ENCODE data around the gene LRRC25. TPM values are rescaled to one million over a fixed set of nuclear protein-coding genes. Genes with fewer than 3 reads are reported as not detected.

Gene LRRC25
- total RNA-seq, 1 donor from 2014 or later, result 0.08 TPM

DNA sequence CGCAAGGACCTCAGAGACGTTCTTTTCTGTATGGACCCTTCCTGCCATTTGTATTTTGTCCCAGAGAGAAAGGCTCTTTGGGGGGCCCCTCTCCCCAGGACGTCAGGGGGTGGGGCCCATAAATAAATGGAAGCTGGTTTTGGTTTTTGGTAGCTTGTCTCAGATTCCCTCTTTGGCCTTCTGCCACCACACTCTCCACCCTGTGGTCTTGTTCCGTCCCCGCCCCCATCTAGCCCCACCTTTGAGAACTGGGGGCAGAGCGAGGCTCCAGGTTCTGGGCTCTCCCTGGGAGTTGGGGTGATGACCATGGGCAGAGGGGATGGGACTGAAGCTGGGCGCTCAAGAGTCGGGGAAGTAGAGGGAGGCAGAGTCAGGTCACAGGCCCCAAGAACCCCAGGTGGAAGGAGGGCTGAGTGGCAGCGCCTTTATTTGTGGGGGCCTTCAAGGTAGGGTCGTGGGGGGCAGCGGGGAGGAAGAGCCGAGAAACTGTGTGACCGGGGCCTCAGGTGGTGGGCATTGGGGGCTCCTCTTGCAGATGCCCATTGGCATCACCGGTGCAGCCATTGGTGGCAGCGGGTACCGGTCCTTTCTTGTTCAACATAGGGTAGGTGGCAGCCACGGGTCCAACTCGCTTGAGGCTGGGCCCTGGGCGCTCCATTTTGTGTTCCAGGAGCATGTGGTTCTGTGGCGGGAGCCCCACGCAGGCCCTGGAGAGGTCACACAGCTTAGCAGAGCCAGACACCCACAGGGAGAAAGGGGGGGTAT is 37.2 kb upstream of the LRRC25 start:
- no peaks in the 10 kb centered on the region for H3K27me3 ChIP-seq (ENCODE audit: control insufficient read depth, insufficient read depth, low read length)
- no peak for DNase-seq (ENCODE audit: low read depth)
- peaks cover 1% of the 10 kb centered on the region for H3K36me3 ChIP-seq (ENCODE audit: control insufficient read depth, insufficient read depth, low read length)
- H3K4me3 ChIP-seq (ENCODE audit: low read depth, low read length), result no peak overlapping the region
- TF ChIP-seq, protein P1, sequence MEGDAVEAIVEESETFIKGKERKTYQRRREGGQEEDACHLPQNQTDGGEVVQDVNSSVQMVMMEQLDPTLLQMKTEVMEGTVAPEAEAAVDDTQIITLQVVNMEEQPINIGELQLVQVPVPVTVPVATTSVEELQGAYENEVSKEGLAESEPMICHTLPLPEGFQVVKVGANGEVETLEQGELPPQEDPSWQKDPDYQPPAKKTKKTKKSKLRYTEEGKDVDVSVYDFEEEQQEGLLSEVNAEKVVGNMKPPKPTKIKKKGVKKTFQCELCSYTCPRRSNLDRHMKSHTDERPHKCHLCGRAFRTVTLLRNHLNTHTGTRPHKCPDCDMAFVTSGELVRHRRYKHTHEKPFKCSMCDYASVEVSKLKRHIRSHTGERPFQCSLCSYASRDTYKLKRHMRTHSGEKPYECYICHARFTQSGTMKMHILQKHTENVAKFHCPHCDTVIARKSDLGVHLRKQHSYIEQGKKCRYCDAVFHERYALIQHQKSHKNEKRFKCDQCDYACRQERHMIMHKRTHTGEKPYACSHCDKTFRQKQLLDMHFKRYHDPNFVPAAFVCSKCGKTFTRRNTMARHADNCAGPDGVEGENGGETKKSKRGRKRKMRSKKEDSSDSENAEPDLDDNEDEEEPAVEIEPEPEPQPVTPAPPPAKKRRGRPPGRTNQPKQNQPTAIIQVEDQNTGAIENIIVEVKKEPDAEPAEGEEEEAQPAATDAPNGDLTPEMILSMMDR (IDR thresholded peaks at IDR 0.05; ENCODE audit: insufficient read depth, low read length, poor library complexity, severe bottlenecking), result no peak

DNA sequence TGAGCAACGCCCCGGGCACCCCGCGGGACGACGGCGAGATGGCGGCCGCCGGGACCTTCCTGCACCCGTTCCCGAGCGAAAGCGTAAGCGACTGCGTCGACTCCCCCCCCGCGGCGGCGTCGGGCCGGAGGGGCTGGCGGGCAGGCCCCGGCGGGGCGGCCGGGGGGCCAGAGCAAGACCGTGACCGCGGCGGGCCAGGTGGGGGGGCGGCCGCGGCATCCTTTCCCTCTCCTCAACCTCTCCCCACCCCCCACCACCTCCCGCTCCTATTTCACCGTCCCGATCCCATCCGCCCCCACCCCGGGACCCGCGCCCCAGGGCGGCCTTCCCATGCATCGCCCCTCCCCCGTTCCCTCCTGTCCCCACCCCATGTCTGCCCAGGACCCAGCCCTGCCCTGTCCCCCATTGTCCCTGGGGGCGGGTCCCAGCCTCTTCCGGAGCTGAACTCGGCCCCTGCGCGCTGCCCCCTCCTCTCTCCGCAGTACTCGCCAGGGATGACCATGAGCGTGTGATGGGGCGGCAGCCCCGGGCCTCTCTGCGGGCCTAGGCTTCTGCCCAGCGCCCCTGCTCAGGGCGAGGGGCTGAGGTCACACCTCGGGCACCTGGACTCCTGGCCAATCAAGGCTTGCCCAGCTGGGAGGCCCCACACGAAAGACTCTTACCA is 36.4 kb upstream of the LRRC25 start:
- Histone ChIP-seq H3K4me3 (ENCODE audit: low read depth, low read length) (peak overlapping the region; percentile 39), H3K36me3 (ENCODE audit: control insufficient read depth, insufficient read depth, low read length) (peaks cover 1% of the 10 kb centered on the region), H3K27me3 (ENCODE audit: control insufficient read depth, insufficient read depth, low read length) (no peaks in the 10 kb centered on the region)
- TF ChIP-seq, protein P1 (IDR thresholded peaks at IDR 0.05; ENCODE audit: insufficient read depth, low read length, poor library complexity, severe bottlenecking), result no peak
- DNase-seq (ENCODE audit: low read depth), result no peak

DNA sequence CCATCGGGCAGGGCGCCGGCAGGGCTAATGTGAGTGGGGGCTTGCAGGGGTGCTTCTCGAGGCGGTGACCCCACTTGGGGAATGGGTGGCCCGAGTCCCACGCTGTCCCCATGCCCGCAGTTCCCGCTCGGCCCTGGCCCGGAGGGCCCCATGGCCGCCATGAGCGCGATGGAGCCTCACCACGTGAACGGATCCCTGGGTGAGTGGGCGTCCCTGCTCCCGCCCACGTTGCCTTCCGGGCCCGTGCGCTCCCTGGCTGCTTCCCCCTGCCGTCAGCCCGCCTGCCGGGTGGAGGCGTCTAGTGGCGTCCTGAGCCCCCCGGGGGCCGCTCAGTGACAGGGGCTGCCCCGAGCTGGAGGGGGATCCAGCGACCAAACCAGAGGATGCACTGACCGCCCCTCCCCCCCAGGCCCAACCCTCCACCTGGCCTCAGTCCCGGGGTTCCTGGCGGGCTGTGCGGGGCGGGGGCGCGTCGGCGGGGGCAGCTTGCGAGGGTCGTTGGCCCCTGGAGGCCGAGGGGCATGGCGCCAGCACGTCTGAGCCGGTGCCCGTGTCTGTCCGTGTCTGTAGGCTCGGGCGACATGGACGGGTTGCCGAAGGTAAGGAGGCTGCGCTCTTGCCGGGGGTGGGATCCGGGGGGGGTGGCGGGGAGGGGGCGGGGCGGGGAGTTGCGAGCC is 35.7 kb upstream of the LRRC25 start:
- no peaks in the 10 kb centered on the region for H3K27me3 ChIP-seq (ENCODE audit: control insufficient read depth, insufficient read depth, low read length)
- peak overlapping the region; percentile 39 for H3K4me3 ChIP-seq (ENCODE audit: low read depth, low read length)
- peaks cover 1% of the 10 kb centered on the region for H3K36me3 ChIP-seq (ENCODE audit: control insufficient read depth, insufficient read depth, low read length)
- TF ChIP-seq, protein P1 (IDR thresholded peaks at IDR 0.05; ENCODE audit: insufficient read depth, low read length, poor library complexity, severe bottlenecking), result no peak
- DNase-seq (ENCODE audit: low read depth), result no peak

DNA sequence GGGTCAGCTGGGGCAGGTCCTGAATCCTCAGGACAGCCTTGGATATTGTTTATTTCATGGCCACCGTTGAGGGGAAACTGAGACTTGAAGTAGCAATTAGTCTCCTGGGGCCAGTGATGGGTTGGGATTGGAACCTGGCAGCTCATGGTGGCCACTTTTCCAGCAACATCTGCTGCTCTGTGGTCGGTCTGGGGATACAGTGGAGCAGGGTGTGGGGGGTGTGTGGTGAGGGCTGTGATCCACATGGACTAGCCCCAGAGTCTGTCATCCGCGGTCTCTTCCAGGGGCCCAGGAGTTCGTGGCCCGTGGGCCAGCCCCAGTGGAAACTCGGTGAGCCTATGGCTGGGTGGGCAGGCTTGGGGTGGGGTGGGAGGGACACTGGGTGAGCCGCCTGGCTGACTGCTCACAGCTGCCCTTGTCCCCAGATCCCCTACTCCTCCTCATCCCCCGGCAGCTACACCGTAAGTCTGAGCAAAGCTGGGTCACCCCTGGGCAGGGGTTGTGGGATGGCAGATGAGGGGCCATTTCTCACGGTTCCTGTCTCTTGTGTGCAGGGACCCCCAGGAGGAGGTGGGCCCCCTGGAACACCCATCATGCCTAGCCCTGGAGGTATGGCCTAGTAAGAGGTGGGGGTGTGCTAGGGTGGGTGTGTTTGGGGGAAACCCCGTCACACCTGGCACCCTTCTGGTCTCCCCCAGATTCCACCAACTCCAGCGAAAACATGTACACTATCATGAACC is 35.0 kb upstream of the LRRC25 start:
- Histone ChIP-seq H3K27me3 (ENCODE audit: control insufficient read depth, insufficient read depth, low read length) (no peaks in the 10 kb centered on the region), H3K36me3 (ENCODE audit: control insufficient read depth, insufficient read depth, low read length) (peaks cover 3% of the 10 kb centered on the region), H3K4me3 (ENCODE audit: low read depth, low read length) (peak overlapping the region; percentile 39)
- TF ChIP-seq, protein P1 (IDR thresholded peaks at IDR 0.05; ENCODE audit: insufficient read depth, low read length, poor library complexity, severe bottlenecking), result no peak
- DNase-seq (ENCODE audit: low read depth), result no peak

DNA sequence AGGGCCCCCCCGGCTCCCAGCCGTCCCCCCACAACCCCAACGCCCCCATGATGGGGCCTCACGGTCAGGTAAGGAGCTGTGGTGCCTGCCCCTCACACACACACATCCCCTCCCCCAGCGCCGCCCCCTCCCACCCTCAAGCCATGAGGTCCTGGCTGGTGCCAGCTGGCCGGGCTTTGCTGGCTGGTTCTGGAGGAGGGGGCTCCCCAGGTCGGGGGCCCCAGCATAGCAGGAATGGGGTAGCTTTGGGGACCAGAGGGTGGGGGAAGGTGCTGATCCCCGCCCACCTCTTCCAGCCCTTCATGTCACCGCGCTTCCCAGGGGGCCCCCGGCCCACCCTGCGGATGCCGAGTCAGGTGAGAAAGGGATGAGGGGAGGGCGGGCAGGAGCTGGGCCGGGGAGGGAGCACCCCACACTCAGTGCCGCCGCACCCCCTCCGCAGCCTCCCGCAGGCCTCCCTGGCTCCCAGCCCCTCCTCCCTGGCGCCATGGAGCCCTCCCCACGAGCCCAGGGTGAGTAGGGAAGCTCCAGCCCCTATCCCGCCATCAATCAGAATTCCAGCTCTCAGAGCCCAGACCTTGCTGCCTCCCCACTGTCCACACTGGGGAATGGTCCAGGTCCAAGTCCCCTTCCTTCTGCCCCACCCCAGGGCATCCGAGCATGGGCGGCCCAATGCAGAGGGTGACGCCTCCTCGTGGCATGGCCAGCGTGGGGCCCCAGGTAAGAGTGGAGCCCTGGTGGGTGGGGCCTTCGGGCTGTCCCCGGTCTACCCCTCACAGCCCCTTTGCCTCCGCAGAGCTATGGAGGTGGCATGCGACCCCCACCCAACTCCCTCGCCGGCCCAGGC is 34.2 kb upstream of the LRRC25 start:
- H3K27me3 ChIP-seq (ENCODE audit: control insufficient read depth, insufficient read depth, low read length), result no peaks in the 10 kb centered on the region
- DNase-seq (ENCODE audit: low read depth), result no peak
- peaks cover 3% of the 10 kb centered on the region for H3K36me3 ChIP-seq (ENCODE audit: control insufficient read depth, insufficient read depth, low read length)
- no peak overlapping the region for H3K4me3 ChIP-seq (ENCODE audit: low read depth, low read length)
- TF ChIP-seq, protein P1 (IDR thresholded peaks at IDR 0.05; ENCODE audit: insufficient read depth, low read length, poor library complexity, severe bottlenecking), result no peak

Measured in kidney epithelial cell (primary cell).